ENCODE results near the gene B4GALNT1. TPM values are rescaled to one million over a fixed set of nuclear protein-coding genes. Genes with fewer than 3 reads are reported as not detected.

The B4GALNT1 gene
- total RNA-seq, 1 experiment from 2014 or later: 4.2 TPM

DNA sequence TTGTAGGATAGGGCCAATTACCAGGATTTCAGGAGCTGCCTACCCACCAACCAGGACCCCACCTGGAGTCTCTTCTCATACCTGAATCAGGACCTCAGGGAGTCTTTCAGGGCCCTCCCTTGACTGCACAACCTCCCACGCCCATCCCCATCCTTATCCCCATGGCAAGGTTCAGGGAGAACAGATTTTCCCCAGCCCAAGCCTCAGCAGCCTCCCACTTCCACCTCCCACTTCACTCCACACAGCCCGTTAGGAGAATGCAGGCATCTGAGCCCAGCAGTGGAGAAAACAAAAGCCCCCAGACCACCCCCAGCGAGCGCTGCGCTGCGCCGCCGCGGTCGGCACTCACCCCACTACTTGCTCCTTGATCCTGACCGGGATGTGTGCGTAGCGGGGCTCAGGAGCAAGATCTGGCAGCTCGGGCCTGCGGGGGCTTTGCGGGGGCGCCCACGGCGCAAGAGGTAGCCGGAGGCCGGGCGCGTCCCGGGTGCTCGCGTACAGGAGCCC, 1.4 kb downstream of the B4GALNT1 start:
- Histone ChIP-seq H3K4me3 (ENCODE audit: low read depth, low read length) (no peak overlapping the region), H3K27me3 (replicated peaks; ENCODE audit: control insufficient read depth, insufficient read depth, low read length) (no peaks in the 10 kb centered on the region), H3K36me3 (ENCODE audit: control insufficient read depth, insufficient read depth, low read length) (no peaks in the 10 kb centered on the region), H3K4me1 (no peaks in the 10 kb centered on the region), H3K9me3 (no peaks in the 10 kb centered on the region)
- intact Hi-C loops (cut with micrococcal nuclease; ENCODE audit: unreplicated experiment): loop anchor here (2.0 kb wide), 1 partner anchor 61 kb away; no protein-coding TSS in a partner anchor
- no peak overlapping the region for H3K27ac Mint-ChIP-seq (ENCODE audit: unreplicated experiment)
- H3K36me3 Mint-ChIP-seq (ENCODE audit: insufficient read depth, unreplicated experiment): no peaks in the 10 kb centered on the region
- H3K9me3 Mint-ChIP-seq (ENCODE audit: unreplicated experiment): no peaks in the 10 kb centered on the region
- peak overlapping the region; percentile 49 for H3K4me3 Mint-ChIP-seq (ENCODE audit: unreplicated experiment)
- H3K4me1 Mint-ChIP-seq (ENCODE audit: low read depth, unreplicated experiment): peaks cover 5% of the 10 kb centered on the region
- TF ChIP-seq, protein P1, sequence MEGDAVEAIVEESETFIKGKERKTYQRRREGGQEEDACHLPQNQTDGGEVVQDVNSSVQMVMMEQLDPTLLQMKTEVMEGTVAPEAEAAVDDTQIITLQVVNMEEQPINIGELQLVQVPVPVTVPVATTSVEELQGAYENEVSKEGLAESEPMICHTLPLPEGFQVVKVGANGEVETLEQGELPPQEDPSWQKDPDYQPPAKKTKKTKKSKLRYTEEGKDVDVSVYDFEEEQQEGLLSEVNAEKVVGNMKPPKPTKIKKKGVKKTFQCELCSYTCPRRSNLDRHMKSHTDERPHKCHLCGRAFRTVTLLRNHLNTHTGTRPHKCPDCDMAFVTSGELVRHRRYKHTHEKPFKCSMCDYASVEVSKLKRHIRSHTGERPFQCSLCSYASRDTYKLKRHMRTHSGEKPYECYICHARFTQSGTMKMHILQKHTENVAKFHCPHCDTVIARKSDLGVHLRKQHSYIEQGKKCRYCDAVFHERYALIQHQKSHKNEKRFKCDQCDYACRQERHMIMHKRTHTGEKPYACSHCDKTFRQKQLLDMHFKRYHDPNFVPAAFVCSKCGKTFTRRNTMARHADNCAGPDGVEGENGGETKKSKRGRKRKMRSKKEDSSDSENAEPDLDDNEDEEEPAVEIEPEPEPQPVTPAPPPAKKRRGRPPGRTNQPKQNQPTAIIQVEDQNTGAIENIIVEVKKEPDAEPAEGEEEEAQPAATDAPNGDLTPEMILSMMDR (IDR thresholded peaks at IDR 0.05; ENCODE audit: insufficient read depth in 1 of 2, low read depth in 1 of 2, low read length in 1 of 2, severe bottlenecking in 1 of 2, unreplicated experiment in 1 of 2): no peak
- ChIA-PET CTCF (interaction anchor here (1.0 kb wide), 1 partner anchor 49 kb away, joined by 3 read pairs; no protein-coding TSS in a partner anchor), POLR2A (no interaction called here)
- no TSS peak for BruUV-seq (replicated peaks)
- DNase-seq: no peak
- no peaks in the 10 kb centered on the region for H3K27me3 Mint-ChIP-seq (ENCODE audit: insufficient read depth, unreplicated experiment)

DNA sequence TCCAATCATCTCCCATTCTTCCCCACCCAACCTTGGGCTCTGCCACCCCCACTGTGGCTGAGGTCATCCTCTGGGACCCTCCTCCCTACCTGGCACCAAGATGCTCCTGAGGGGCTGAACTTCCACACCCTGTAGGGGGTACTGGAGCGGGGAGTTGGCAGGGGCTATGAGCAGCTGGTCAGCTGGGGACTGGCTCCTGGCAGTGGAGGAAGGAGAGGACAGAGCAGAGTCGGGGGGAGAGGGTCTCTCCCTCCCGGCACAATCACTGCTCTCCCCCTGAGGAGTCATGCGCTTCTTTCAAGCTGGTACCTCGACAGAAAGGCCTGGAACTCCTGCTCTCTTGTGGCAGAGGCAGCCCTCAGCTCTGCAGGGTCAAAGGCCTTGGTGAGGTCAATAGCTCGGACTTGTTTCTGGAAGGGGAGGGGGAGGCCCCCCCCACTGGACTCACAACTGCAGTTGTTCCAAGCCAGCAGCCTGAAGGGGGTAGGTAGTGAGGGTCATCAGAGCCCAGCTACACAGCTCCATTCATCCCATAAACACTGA, 2.0 kb downstream of the B4GALNT1 start:
- H3K9me3 ChIP-seq: no peaks in the 10 kb centered on the region
- CTCF ChIA-PET: interaction anchor here (1.0 kb wide), 1 partner anchor 48 kb away, joined by 3 read pairs; no protein-coding TSS in a partner anchor
- POLR2A ChIA-PET: no interaction called here
- no peak overlapping the region for H3K4me3 Mint-ChIP-seq (ENCODE audit: unreplicated experiment)
- no peaks in the 10 kb centered on the region for H3K36me3 ChIP-seq (ENCODE audit: control insufficient read depth, insufficient read depth, low read length)
- no peaks in the 10 kb centered on the region for H3K36me3 Mint-ChIP-seq (ENCODE audit: insufficient read depth, unreplicated experiment)
- no peak overlapping the region for H3K4me3 ChIP-seq (ENCODE audit: low read depth, low read length)
- H3K27me3 Mint-ChIP-seq (ENCODE audit: insufficient read depth, unreplicated experiment): no peaks in the 10 kb centered on the region
- no TSS peak for BruUV-seq (replicated peaks)
- no peaks in the 10 kb centered on the region for H3K4me1 ChIP-seq
- intact Hi-C loops (cut with micrococcal nuclease; ENCODE audit: unreplicated experiment): no loop called here
- no peaks in the 10 kb centered on the region for H3K27me3 ChIP-seq (replicated peaks; ENCODE audit: control insufficient read depth, insufficient read depth, low read length)
- no peak for DNase-seq
- no peaks in the 10 kb centered on the region for H3K9me3 Mint-ChIP-seq (ENCODE audit: unreplicated experiment)
- no peak overlapping the region for H3K27ac Mint-ChIP-seq (ENCODE audit: unreplicated experiment)
- TF ChIP-seq, protein P1 (IDR thresholded peaks at IDR 0.05; ENCODE audit: insufficient read depth in 1 of 2, low read depth in 1 of 2, low read length in 1 of 2, severe bottlenecking in 1 of 2, unreplicated experiment in 1 of 2): no peak
- peaks cover 5% of the 10 kb centered on the region for H3K4me1 Mint-ChIP-seq (ENCODE audit: low read depth, unreplicated experiment)

DNA sequence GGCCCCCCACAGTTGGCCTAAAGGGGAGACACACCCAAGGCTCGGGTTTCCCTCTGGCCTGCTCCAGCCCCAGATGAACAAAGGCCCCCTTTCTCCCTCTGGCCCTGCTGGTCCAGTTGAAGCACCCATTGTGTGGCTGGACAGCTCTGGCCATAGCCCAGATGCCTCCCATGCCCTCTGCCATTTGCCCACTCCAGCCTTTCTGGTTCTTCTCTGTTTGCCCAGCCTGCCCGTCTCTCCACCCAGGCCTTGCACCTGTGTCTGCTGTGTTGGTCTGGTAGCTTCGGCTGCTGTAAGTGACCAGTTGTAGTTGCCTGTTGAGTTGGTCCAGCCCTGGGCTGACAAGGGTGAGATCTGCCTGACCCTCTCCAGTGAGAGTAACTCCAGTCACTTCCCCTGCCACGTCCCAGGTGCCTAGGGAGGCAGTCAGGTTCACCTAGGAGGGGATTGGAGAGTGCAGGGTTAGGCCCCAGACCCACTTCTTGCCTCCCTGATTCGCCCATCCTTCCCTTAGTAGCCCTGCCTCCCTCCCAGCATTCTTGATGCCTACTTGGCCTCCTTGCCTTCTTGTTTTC, 3.0 kb downstream of the B4GALNT1 start:
- intact Hi-C loops (cut with micrococcal nuclease; ENCODE audit: unreplicated experiment): no loop called here
- no peaks in the 10 kb centered on the region for H3K27me3 ChIP-seq (replicated peaks; ENCODE audit: control insufficient read depth, insufficient read depth, low read length)
- DNase-seq: no peak
- H3K36me3 ChIP-seq (ENCODE audit: control insufficient read depth, insufficient read depth, low read length): no peaks in the 10 kb centered on the region
- no peaks in the 10 kb centered on the region for H3K4me1 ChIP-seq
- H3K9me3 ChIP-seq: no peaks in the 10 kb centered on the region
- H3K27ac Mint-ChIP-seq (ENCODE audit: unreplicated experiment): no peak overlapping the region
- peaks cover 1% of the 10 kb centered on the region for H3K27me3 Mint-ChIP-seq (ENCODE audit: insufficient read depth, unreplicated experiment)
- H3K4me1 Mint-ChIP-seq (ENCODE audit: low read depth, unreplicated experiment): peaks cover 5% of the 10 kb centered on the region
- TF ChIP-seq, protein P1 (IDR thresholded peaks at IDR 0.05; ENCODE audit: insufficient read depth in 1 of 2, low read depth in 1 of 2, low read length in 1 of 2, severe bottlenecking in 1 of 2, unreplicated experiment in 1 of 2): no peak
- H3K9me3 Mint-ChIP-seq (ENCODE audit: unreplicated experiment): no peaks in the 10 kb centered on the region
- H3K4me3 Mint-ChIP-seq (ENCODE audit: unreplicated experiment): no peak overlapping the region
- BruUV-seq (replicated peaks): no TSS peak
- CTCF ChIA-PET: no interaction called here
- POLR2A ChIA-PET: interaction anchor here (0.6 kb wide), 1 partner anchor 114 kb away, joined by 3 read pairs; no protein-coding TSS in a partner anchor
- no peak overlapping the region for H3K4me3 ChIP-seq (ENCODE audit: low read depth, low read length)
- no peaks in the 10 kb centered on the region for H3K36me3 Mint-ChIP-seq (ENCODE audit: insufficient read depth, unreplicated experiment)
